ENCODE data around the gene OR2A25.

Gene OR2A25

GRCh38 chr7:144085978-144086377 lies 16.4 kb downstream of the OR2A25 start, which contains the start of gene OR2A12:
Gene OR2A12, plus strand, starts transcription at chr7:144086278. Its CDS starts 8,830 bp downstream, at chr7:144095108.
- DNase-seq: no peak

GRCh38 chr7:144086730-144087129 lies 17.1 kb downstream of the OR2A25 start:
- DNase-seq: no peak

GRCh38 chr7:144087230-144087629 lies 17.6 kb downstream of the OR2A25 start:
- DNase-seq: no peak

- no peak for DNase-seq
Observed at GRCh38 chr7:144090667-144091066, 21.1 kb downstream of the OR2A25 start.

GRCh38 chr7:144098776-144099175 lies 29.2 kb downstream of the OR2A25 start:
- no peak for DNase-seq

GRCh38 chr7:144100607-144101006 lies 31.0 kb downstream of the OR2A25 start:
- DNase-seq: no peak

GRCh38 chr7:144102041-144102440 lies 32.4 kb downstream of the OR2A25 start:
- no peak for DNase-seq

GRCh38 chr7:144105211-144105610 lies 35.6 kb downstream of the OR2A25 start:
- DNase-seq: no peak

- DNase-seq: no peak
Observed at GRCh38 chr7:144109283-144109682, 39.7 kb downstream of the OR2A25 start, which contains the start of gene OR2A2. Gene OR2A2, plus strand, starts transcription at chr7:144109583. Its CDS starts 0 bp downstream, at chr7:144109583.

- DNase-seq: no peak
Observed at GRCh38 chr7:144110272-144110671, 40.7 kb downstream of the OR2A25 start.

GRCh38 chr7:144113651-144114050 lies 44.0 kb downstream of the OR2A25 start:
- DNase-seq: no peak

GRCh38 chr7:144118341-144118740 lies 48.7 kb downstream of the OR2A25 start:
- DNase-seq: no peak

GRCh38 chr7:144122876-144123275 lies 53.3 kb downstream of the OR2A25 start, which contains the start of gene OR2A14:
Gene OR2A14, plus strand, starts transcription at chr7:144123176. Its CDS starts 5,937 bp downstream, at chr7:144129113.
- no peak for DNase-seq

All from NCI-H526 treated with DMSO at 0.1 percent for 48 hours (cell line).